Skin of body (tissue), 2 donors: ENCODE data around the gene STAT3. TPM values are rescaled to one million over a fixed set of nuclear protein-coding genes. Genes with fewer than 3 reads are reported as not detected.
A peak's percentile ranks its signal among the peaks of the same experiment; 100 is the strongest.
"Not testable (repeated sequence)": the region's sequence is repeated elsewhere in the genome, so short reads cannot be mapped to it uniquely, and the experiment has no call there.

Experiments
- DNase-seq: peaks from one replicate; lab custom pipeline; 2025; lab: John Stamatoyannopoulos, UW
- total RNA-seq: library from RNA; depleted of rRNA; stranded (reverse); fragments of >200 nt; gene quantifications from one replicate; pipeline ENCODE4 v1.2.3, GENCODE V29; 2014

STAT3 gene
- total RNA-seq, 1 donor from 2014 or later: 107 TPM

- DNase-seq: not testable (repeated sequence)
Measured at GRCh38 chr17:42317967-42318366, 70.3 kb downstream of the STAT3 start.

- no peak for DNase-seq
Measured at GRCh38 chr17:42317266-42317845, 70.9 kb downstream of the STAT3 start.

GRCh38 chr17:42316755-42317154, 71.5 kb downstream of the STAT3 start:
- DNase-seq: no peak

- DNase-seq: no peak
Measured at GRCh38 chr17:42315402-42316156, 72.7 kb downstream of the STAT3 start.

DNA sequence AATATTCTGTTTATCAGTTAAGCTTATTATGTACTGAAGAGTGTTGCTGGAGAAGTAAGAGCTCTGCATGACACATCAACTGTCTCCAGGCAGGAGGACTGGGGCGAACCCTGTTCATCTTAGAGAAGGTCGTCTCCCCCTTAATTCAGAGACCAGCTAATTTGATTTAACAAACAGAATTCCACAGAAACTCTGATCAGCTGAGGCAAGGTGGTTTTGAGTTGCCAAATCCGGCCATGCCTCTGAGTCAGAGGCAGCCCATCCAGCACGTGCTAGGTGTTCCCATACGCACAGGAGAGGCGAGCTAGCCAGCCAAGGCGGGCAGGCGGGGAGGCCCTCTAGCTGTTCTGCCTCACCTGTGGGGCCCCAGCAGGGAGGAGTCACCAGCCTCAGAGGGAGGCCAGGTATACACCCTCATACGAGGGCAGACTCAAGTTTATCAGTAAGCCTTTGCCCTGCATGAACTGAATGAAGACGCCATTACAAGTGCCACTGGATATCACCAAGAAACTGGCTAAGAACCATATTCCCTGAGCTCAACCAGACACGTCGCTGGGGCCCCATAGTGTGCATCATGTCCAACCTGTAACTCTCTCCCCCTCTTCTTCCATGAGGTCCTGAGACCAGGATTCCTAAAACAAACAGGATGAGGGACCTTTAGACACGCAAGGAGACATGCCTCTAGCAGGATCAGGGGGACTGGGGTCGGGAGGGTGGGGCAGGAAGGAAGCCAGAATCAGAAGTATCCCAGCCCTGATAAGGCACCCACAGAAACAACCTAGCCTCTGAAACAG, 74.3 kb downstream of the STAT3 start:
- DNase-seq: no peak

- DNase-seq: no peak
Measured at GRCh38 chr17:42313389-42313772, 74.9 kb downstream of the STAT3 start.

DNA sequence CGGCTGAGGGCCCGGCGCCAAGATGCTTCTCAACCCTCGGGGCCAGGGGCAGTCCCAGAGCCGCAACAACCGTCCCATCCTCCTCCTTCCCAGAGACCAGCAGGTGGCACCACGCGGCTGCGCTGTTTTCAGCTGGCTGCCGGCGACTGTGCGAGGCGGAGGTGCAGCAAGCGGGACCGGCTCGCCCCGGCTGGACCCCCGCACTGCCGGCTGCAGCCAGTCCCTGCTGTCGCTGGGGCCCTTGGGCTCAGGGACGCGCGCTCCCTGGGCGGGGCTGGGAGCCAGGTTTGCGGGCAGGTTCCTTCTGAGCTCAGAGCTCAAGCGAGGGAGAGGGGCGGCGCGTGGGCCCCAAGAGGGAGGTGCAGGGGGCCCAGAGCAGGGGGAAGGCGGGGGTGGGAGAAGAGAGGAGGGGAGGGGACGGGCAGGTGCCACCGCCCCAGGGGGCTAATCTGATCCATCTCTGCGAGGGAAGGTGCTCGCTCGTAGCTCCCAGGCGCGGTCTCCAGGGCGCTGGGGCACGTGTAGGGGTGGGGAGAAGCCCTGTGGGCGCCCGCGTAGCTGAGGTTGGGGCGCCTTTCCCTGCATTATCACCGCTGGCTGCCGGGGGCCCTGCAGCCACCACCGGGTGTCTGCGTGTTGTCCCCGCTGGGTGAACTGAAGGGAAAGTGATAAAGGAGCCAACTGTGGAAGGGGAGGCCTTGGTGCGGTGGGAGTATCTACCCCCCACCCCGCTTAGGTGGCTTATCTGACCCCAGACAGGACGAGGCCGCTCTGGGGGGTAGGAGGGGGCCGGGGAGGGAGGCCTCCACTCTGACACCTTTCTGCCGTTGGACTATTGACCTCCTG, 75.7 kb downstream of the STAT3 start:
- DNase-seq: peak; percentile 34

GRCh38 chr17:42312035-42312284, 76.3 kb downstream of the STAT3 start:
- no peak for DNase-seq

DNA sequence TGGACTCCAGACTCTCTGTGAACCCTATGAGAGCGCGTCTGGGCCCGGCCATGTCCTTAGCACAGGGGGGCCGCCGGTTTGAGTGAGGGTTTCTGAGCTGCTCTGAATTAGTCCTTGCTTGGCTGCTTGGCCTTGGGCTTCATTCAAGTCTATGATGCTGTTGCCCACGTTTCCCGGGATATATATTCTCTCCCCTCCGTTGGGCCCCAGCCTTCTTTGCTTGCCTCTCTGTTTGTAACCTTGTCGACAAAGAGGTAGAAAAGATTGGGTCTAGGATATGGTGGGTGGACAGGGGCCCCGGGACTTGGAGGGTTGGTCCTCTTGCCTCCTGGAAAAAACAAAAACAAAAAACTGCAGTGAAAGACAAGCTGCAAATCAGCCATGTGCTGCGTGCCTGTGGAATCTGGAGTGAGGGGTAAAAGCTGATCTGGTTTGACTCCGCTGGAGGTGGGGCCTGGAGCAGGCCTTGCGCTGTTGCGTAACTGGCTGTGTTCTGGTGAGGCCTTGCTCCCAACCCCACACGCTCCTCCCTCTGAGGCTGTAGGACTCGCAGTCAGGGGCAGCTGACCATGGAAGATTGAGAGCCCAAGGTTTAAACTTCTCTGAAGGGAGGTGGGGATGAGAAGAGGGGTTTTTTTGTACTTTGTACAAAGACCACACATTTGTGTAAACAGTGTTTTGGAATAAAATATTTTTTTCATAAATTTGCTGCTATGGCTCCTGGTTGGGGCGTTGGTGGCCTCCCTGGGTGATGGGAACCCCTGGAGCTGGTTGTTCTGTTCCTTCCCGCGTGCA, 76.8 kb downstream of the STAT3 start:
- peak; percentile 90 for DNase-seq

DNA sequence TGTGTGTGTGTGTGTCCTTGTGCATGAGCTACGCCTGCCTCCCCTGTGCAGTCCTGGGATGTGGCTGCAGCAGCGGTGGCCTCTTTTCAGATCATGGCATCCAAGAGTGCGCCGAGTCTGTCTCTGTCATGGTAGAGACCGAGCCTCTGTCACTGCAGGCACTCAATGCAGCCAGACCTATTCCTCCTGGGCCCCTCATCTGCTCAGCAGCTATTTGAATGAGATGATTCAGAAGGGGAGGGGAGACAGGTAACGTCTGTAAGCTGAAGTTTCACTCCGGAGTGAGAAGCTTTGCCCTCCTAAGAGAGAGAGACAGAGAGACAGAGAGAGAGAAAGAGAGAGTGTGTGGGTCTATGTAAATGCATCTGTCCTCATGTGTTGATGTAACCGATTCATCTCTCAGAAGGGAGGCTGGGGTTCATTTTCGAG, 77.4 kb downstream of the STAT3 start:
- no peak for DNase-seq

GRCh38 chr17:42309986-42310786, 78.1 kb downstream of the STAT3 start:
- DNase-seq: no peak

GRCh38 chr17:42309142-42309541, 79.1 kb downstream of the STAT3 start:
- DNase-seq: no peak

DNA sequence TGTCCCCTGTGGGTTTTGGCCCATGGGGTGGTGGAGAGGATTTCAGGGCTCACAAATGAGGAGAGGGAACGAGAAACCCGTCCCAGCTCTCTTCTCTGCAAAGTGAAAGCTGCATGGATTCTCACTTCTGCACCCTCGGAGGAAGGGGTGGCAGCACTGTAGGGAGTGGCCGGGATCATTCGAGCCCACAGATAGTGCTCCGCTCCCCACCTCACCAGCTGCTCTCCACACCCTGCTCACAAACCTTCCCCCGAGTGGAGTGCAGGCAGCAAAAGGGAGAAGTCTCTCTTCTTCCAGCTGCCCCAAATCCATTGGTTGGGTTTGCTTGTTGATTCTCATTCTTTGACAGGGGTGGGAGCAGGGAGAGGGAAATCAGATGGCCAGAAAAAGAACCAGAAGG, 79.8 kb downstream of the STAT3 start:
- DNase-seq: no peak

DNA sequence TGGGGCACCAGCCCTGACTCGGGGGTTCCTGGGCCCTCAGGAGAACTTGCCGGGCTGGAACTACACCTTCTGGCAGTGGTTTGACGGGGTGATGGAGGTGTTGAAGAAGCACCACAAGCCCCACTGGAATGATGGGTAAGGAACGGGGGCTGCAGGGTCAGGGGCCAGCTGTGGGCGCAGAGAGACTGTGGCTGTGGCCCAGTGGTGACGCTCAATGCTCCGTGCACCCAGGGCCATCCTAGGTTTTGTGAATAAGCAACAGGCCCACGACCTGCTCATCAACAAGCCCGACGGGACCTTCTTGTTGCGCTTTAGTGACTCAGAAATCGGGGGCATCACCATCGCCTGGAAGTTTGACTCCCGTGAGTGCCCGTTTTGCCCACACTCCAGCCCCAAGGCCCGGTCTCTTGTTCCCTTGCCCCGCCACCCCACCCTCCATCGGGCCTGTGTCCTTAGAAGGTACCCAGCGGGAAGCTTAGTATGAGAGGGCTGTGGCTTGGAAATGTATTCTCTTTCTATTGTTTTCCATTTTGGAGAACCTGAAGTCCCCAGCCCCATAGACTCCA, 80.8 kb downstream of the STAT3 start:
- no peak for DNase-seq

DNA sequence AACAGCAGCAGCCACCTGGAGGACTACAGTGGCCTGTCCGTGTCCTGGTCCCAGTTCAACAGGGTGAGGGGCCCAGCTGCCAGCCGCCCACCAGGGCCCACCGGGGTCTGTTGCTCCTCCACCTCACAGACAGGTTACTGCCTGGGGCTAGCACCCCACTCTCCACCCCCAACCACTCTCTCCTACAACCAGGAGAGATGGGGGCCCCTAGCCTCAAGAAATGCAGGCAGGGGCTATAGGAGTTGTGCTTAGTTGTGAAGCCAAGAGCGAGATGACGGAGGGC, 81.9 kb downstream of the STAT3 start:
- DNase-seq: no peak

GRCh38 chr17:42305543-42306384, 82.5 kb downstream of the STAT3 start:
- no peak for DNase-seq

GRCh38 chr17:42305031-42305330, 83.3 kb downstream of the STAT3 start:
- not testable (repeated sequence) for DNase-seq

DNA sequence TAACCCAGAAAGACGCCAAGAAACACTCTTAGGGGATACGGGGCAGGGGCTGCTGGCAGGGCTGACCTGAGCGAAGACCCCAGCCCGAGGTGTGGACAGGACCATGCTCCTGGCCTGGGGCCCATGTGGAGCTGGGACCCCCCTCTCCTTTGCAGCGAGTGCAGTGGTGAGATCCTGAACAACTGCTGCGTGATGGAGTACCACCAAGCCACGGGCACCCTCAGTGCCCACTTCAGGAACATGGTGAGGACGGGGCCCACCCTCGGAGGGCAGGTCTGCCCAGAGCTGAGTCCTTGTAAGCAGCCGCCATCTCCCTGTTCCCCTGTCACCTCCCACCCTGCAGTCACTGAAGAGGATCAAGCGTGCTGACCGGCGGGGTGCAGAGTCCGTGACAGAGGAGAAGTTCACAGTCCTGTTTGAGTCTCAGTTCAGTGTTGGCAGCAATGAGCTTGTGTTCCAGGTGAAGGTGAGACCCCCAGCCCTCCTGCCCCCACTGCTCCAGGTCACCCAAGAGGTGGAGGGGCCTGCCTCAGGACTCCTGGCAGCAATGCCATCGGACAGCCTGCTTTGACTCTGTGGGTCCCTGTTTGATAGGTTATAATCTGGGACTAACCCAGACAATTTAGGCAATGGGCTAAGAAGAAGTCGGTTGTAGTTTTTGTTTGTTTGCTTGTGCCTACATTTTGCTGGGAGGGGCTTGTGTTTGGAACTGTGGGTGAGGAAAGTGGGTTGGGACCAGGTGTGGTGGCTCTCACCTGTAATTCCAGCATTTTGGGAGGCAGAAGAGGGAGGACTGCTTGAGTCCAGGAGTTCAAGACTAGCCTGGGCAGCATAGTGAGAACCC, 83.8 kb downstream of the STAT3 start:
- DNase-seq: no peak
